GM23338 (cell line): Measurements from ENCODE around the gene ALKBH4.
"Not testable (repeated sequence)": the region's sequence is repeated elsewhere in the genome, so short reads cannot be mapped to it uniquely, and the experiment has no call there.

Experiments used
- EZH2 ChIP-seq: fragments of 200-600 bp; sonication (generic); IDR thresholded peaks from one replicate; pipeline ENCODE4 v1.8.0; 2017; ENCODE audit warnings: antibody characterized with exemption, mild to moderate bottlenecking, low read depth; ENCODE audit not compliant: unreplicated experiment
- EZH2phosphoT487 ChIP-seq: fragments of 200-600 bp; sonication (generic); IDR thresholded peaks from one replicate; pipeline ENCODE4 v1.8.1; 2018; ENCODE audit warnings: antibody characterized with exemption; ENCODE audit not compliant: unreplicated experiment
- JUNB ChIP-seq: IDR thresholded peaks from one replicate; pipeline ENCODE4 v1.6.1; 2016; ENCODE audit warnings: antibody characterized with exemption; ENCODE audit not compliant: unreplicated experiment
- POLR2AphosphoS5 ChIP-seq: IDR thresholded peaks from 2 replicates; pipeline ENCODE4 v1.6.1; 2016; ENCODE audit warnings: antibody characterized with exemption, low read depth
- STAT1 ChIP-seq: IDR thresholded peaks from one replicate; pipeline ENCODE4 v1.6.1; 2016; ENCODE audit warnings: antibody characterized with exemption; ENCODE audit not compliant: unreplicated experiment
- TF ChIP-seq, protein P1 (sequence below), 2 experiments: fragments of 200-600 bp in 1 of 2; sonication (generic) in 1 of 2; conservative IDR thresholded peaks; 2 replicates each; pipeline versions ENCODE4 v1.5.1 to v1.6.1; 2016 to 2017; ENCODE audit warnings: antibody characterized with exemption in 2 of 2, low read depth in 2 of 2, mild to moderate bottlenecking in 2 of 2, moderate library complexity in 1 of 2

DNA sequence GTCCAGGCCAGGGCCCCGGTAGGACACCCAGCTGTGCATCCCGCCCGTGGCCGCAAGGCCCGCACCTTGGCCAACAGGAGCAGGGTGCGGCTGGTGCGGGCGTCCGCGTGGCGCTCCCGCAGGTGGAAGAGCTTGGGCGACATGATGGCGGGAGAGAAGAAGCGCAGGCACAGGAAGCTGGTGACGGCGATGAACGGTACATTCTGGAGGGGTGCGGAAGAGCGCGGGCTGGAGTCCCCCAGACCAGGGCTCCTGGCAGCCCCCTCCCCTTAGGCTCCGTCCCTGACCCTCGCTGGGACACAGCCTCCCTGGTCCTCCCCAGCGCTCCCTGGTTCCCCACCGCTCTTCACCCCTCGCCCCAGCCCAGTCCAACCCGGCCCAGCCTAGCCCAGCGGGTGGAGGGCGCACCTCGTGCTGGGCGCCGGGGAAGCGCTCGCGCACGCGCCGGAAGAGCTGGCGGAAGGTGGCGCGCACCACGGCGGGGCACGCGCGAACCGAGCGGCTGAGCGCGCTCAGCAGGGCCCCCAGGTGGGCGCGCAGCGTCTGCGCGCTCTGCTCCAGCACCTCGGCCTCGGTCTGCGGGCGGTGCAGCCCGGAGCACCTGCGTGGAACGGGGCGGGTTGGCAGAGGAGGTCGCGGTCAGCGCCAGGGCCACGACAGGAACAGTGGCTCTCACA lies 29.9 kb upstream of the ALKBH4 start:
- TF ChIP-seq, protein P1, sequence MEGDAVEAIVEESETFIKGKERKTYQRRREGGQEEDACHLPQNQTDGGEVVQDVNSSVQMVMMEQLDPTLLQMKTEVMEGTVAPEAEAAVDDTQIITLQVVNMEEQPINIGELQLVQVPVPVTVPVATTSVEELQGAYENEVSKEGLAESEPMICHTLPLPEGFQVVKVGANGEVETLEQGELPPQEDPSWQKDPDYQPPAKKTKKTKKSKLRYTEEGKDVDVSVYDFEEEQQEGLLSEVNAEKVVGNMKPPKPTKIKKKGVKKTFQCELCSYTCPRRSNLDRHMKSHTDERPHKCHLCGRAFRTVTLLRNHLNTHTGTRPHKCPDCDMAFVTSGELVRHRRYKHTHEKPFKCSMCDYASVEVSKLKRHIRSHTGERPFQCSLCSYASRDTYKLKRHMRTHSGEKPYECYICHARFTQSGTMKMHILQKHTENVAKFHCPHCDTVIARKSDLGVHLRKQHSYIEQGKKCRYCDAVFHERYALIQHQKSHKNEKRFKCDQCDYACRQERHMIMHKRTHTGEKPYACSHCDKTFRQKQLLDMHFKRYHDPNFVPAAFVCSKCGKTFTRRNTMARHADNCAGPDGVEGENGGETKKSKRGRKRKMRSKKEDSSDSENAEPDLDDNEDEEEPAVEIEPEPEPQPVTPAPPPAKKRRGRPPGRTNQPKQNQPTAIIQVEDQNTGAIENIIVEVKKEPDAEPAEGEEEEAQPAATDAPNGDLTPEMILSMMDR (conservative IDR thresholded peaks at IDR 0.05; ENCODE audit: low read depth in 2 of 2), result not testable (repeated sequence)
- TF ChIP-seq JUNB, EZH2phosphoT487, POLR2AphosphoS5, EZH2, STAT1: not testable (repeated sequence)
